GM23248 (cell line): Measurements from ENCODE around the gene OAS1.

Source experiments
- EZH2 ChIP-seq: fragments of 200-600 bp; sonication (generic); IDR thresholded peaks from 2 replicates; pipeline ENCODE4 v1.6.1; 2018; ENCODE audit warnings: antibody characterized with exemption, mild to moderate bottlenecking; ENCODE audit not compliant: insufficient read depth, poor library complexity, severe bottlenecking
- EZH2phosphoT487 ChIP-seq: fragments of 200-600 bp; sonication (generic); IDR thresholded peaks from 2 replicates; pipeline ENCODE4 v1.6.1; 2018; ENCODE audit warnings: antibody characterized with exemption, moderate library complexity, mild to moderate bottlenecking, low read depth; ENCODE audit not compliant: insufficient read depth

DNA sequence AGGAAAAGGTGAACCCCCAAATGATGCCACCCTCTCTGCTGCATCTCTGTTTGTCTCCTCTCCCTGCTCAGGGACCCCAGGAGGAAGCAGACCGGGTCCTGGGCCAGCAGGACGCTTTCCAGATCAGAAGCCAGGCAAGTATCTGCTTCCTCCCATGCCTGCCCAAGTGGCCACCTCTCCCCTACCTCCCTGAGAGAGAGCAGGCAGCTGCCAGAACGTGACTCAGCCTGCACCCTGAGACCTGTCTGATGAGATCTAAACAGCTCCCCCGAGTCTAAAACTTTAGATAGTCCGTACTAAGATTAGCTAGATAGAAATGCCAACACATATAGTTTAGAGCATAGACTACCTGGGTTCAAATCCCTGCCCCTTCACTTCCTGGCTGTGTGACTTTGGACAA, 31.2 kb upstream of the OAS1 start:
- TF ChIP-seq EZH2 (no peak), EZH2phosphoT487 (no peak)
